ENCODE data around the gene UBE2D2.
"Not testable (repeated sequence)": the region's sequence is repeated elsewhere in the genome, so short reads cannot be mapped to it uniquely, and the experiment has no call there.

UBE2D2 gene

GRCh38 chr5:139584137-139584536, 23.0 kb downstream of the UBE2D2 start:
- TF ChIP-seq CTCF (IDR thresholded peaks at IDR 0.05; ENCODE audit: extremely low read depth, missing control alignments) = no peak
- no peak for DNase-seq (ENCODE audit: low spot score)

DNA sequence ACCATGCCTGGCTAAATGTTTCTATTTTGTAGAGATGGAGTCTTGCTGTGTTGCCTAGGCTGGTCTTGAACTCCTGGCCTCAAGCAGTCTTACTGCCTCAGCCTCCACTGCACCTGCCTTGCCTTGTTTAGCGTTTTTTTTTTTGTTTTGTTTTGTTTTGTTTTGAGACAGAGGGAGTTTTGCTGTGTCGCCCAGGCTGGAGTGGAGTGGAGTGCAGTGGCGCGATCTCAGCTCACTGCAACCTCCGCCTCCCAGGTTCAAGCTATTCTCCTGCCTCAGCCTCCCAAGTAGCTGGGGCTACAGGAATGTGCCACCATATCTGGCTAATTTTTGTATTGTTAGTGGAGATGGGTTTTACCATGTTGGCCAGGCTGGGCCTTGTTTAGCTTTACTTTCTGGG, 27.0 kb downstream of the UBE2D2 start:
- DNase-seq (ENCODE audit: low spot score) = not testable (repeated sequence)

GRCh38 chr5:139588962-139589361, 27.8 kb downstream of the UBE2D2 start:
- TF ChIP-seq CTCF (IDR thresholded peaks at IDR 0.05; ENCODE audit: extremely low read depth, missing control alignments) = no peak
- DNase-seq (ENCODE audit: low spot score) = no peak

DNA sequence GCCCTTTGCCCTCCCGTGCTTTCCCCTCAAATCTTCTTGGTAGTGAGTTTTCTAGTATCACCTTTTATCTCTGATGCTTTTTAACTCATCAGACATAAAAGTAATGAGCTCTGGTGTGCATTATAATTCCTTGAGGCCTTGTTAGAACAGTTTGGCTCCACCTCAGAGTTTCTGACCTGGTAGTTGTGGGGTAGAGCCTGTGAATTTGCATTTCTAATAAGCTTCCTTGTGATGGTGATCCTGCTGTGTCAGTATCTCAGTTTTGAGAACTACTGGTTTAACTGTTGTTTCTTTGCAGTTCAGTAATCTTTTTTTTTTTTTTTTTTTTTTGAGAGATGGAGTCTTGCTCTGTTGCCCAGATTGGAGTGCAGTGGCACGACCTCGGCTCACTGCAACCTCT, 31.1 kb downstream of the UBE2D2 start:
- TF ChIP-seq CTCF (IDR thresholded peaks at IDR 0.05; ENCODE audit: extremely low read depth, missing control alignments) = no peak
- DNase-seq (ENCODE audit: low spot score) = peak; percentile 24

DNA sequence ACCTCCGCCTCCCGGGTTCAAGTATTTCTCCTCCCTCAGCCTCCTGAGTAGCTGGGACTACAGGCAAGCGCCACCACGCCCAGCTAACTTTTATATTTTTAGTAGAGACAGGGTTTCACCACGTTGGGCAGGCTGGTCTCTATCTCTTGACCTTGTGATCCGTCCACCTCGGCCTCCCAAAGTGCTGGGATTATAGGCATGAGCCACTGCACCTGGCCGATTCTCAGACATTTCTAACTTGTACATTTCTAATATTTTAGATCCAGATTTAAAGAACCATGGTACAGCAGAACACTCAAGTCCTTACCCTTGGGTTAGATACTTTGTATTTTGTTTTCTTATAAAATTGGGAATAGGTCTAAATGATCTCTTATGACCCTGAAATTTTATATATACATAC, 31.9 kb downstream of the UBE2D2 start:
- not testable (repeated sequence) for DNase-seq (ENCODE audit: low spot score)

- DNase-seq (ENCODE audit: low spot score) = no peak
- TF ChIP-seq CTCF (IDR thresholded peaks at IDR 0.05; ENCODE audit: extremely low read depth, missing control alignments) = no peak
These were observed 32.7 kb downstream of the UBE2D2 start for GRCh38 chr5:139593716-139594319.

GRCh38 chr5:139597134-139597533, 36.0 kb downstream of the UBE2D2 start:
- no peak for TF ChIP-seq CTCF (IDR thresholded peaks at IDR 0.05; ENCODE audit: extremely low read depth, missing control alignments)
- no peak for DNase-seq (ENCODE audit: low spot score)

- DNase-seq (ENCODE audit: low spot score) = not testable (repeated sequence)
These were observed 37.4 kb downstream of the UBE2D2 start for GRCh38 chr5:139598601-139598965.

DNA sequence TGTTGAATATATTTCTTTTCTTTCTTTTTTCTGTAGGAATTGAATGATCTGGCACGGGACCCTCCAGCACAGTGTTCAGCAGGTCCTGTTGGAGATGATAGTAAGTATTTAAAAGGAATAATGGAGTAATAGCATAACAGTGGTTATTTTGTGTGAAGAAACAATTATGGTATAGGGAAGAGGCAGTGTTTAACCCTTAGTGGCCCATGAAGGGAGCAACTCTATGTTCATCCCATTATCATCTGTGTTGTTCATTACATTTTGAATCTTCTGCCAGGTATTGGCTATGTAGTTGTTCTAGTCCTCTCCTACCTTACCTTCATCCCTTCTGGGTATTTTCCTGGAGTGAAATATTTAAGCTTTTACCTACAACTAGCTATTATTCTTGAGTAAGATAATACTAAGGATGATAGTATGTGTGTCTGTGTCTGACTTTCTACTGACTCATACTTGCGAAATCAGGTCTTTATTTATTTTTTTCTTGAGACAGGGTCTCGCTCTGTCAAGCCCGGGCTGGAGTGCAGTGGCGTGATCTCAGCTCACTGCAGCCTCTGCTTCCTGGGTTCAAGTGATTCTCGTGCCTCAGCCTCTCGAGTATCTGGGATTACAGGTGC, 39.3 kb downstream of the UBE2D2 start:
- DNase-seq (ENCODE audit: low spot score) = no peak
- no peak for TF ChIP-seq CTCF (IDR thresholded peaks at IDR 0.05; ENCODE audit: extremely low read depth, missing control alignments)

All from GM20000 (cell line).